Psoas muscle (tissue), 8 donors: ENCODE measurements around the gene MTTP. TPM values are rescaled to one million over a fixed set of nuclear protein-coding genes. Genes with fewer than 3 reads are reported as not detected.
A peak's percentile ranks its signal among the peaks of the same experiment; 100 is the strongest.
"Not testable (repeated sequence)": the region's sequence is repeated elsewhere in the genome, so short reads cannot be mapped to it uniquely, and the experiment has no call there.

Experiments used
- ATAC-seq, 4 donors: fragments of 200-7000 bp; cut with Tn5 transposase; one replicate each; pipeline ENCODE4 v1.9.1; 2020; ENCODE audit warnings: moderate library complexity in 3 of 4, mild to moderate bottlenecking in 2 of 4
- DNase-seq, 2 donors: peaks; one replicate each; pipeline ENCODE4 v3.0.0-alpha.2; 2020
- H3K27ac ChIP-seq: fragments of 200-600 bp; one replicate; pipeline ENCODE4 v1.8.0; 2022
- H3K27me3 ChIP-seq, 3 donors: fragments of 200-600 bp in 1 of 3; one replicate each; pipeline versions ENCODE4 v1.6.1 to v1.8.0; 2013 to 2022; ENCODE audit warnings: low read length in 2 of 3, mild to moderate bottlenecking in 2 of 3, moderate library complexity in 1 of 3; ENCODE audit not compliant: insufficient read depth in 3 of 3
- H3K36me3 ChIP-seq, 2 donors: fragments of 200-600 bp in 1 of 2; one replicate each; pipeline versions ENCODE4 v1.6.1 to v1.8.0; 2013 to 2022; ENCODE audit warnings: low read depth in 1 of 2, mild to moderate bottlenecking in 1 of 2, moderate library complexity in 1 of 2; ENCODE audit not compliant: insufficient read depth in 1 of 2
- H3K4me1 ChIP-seq: fragments of 200-600 bp; one replicate; pipeline ENCODE4 v1.8.0; 2022
- H3K4me3 ChIP-seq: fragments of 200-600 bp; one replicate; pipeline ENCODE4 v1.8.0; 2022; ENCODE audit warnings: mild to moderate bottlenecking
- H3K9me3 ChIP-seq: fragments of 200-600 bp; one replicate; pipeline ENCODE4 v1.8.0; 2022
- CTCF ChIP-seq: fragments of 200-600 bp; IDR thresholded peaks from one replicate; pipeline ENCODE4 v1.8.0; 2022; ENCODE audit warnings: antibody characterized with exemption
- WGBS, 3 donors: extraction: QIAGEN DNeasy Blood & Tissue Kit; methylation state at CpG; one replicate each; pipeline versions ENCODE4 v1.1.6 to v1.1.7; 2013; 5-methylcytosine and 5-hydroxymethylcytosine counted together
- intact Hi-C, 2 donors: fragments of 100-400 bp; cut with DNase I; formaldehyde crosslinking; loops; one replicate each; pipeline versions ENCODE4 v1.11.0 to v1.14.2; 2022
- long read RNA-seq, 2 donors: library from polyadenylated mRNA; unstranded; transcript quantifications; one replicate each; pipeline ENCODE4 v2.0.0, GENCODE V29; 2021
- polyA plus RNA-seq, 3 donors: library from polyadenylated mRNA; stranded (reverse); fragments of 200-250 nt; gene quantifications; one replicate each; pipeline ENCODE4 v1.2.3, GENCODE V29; 2013
- total RNA-seq, 4 donors: library from RNA; stranded (reverse); fragmentation: NEBNext Ultra II Directional in 2 of 4; extraction: Animal tissue kit (Norgen Biotek cat#: 25700) in 2 of 4; gene quantifications; one replicate each; pipeline versions ENCODE4 v1.2.1 to v1.2.4, GENCODE V29; 2021 to 2023
- donor health status: healthy with polysubstance abuse.
- donor health status: DM: no; HTN: no; CAD: no; lungs with moderate emphysema.
- donor health status: Bipolar disorder and iron deficiency.
- donor health status: healthy.
- donor health status: DM: yes; HTN: yes; CAD: no.
- donor health status: DM: no; HTN: no; CAD: no.
- donor health status: DM: no; HTN: no; CAD: no.
- donor health status: DM: yes; HTN: yes; CAD: no.

Gene MTTP
- total RNA-seq (under 1 TPM; 0.07 to 0.99 (median 0.39) TPM), polyA plus RNA-seq (under 1 TPM; 0.04 to 0.44 (median 0.28) TPM)
- long read RNA-seq, donor 1: 0 reads
- long read RNA-seq, donor 2: 0 reads

- intact Hi-C loops: loop anchor here in 1 of 2 donors (5.0 kb wide), 2 partner anchors 33 to 48 kb away; no protein-coding TSS in a partner anchor
- no peaks in the 10 kb centered on the region for H3K27me3 ChIP-seq
- WGBS, 3 donors: 83 to 87% (median 86%) methylated on average over 3 of the region's 3 CpGs
- no peaks in the 10 kb centered on the region for H3K36me3 ChIP-seq
- ATAC-seq: no peak
- no peak for DNase-seq
- H3K9me3 ChIP-seq: no peaks in the 10 kb centered on the region
- peak within 1 kb of the TSS; percentile 57 for H3K27ac ChIP-seq
- TF ChIP-seq CTCF: no peak
- peak within 1 kb of the TSS; percentile 5 for H3K4me3 ChIP-seq
- peaks cover 14% of the 10 kb centered on the region for H3K4me1 ChIP-seq
Observed at GRCh38 chr4:99574530-99575324, at the start of gene MTTP. MTTP (plus strand) TSS chr4:99574824; CDS start chr4:99574910, 86 bp downstream.

DNA sequence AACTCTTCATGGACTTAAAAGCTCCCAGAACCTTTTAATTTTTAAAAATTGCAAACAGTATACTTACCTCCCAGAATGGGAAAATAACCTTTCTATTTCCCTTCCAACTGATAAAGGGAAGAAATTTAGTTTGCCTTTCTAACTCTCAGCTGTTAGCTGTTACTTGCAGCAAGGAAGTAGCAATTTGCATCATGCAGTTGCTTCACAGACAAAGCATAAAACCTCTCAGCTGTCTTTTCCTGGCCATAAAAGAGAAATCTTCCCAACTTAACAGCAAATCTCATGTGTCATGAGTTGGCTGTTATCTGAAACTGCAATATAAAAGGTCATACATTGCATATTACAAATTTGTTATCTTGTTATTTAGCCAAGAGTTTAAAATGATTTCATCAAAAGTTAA lies 45.4 kb upstream of the MTTP start:
- no peaks in the 10 kb centered on the region for H3K9me3 ChIP-seq
- no peak overlapping the region for H3K27ac ChIP-seq
- H3K36me3 ChIP-seq: no peaks in the 10 kb centered on the region
- ATAC-seq (no peak), DNase-seq (no peak)
- intact Hi-C loops: no loop called here
- H3K27me3 ChIP-seq: no peaks in the 10 kb centered on the region
- TF ChIP-seq CTCF: no peak
- no peaks in the 10 kb centered on the region for H3K4me1 ChIP-seq
- no peak overlapping the region for H3K4me3 ChIP-seq

DNA sequence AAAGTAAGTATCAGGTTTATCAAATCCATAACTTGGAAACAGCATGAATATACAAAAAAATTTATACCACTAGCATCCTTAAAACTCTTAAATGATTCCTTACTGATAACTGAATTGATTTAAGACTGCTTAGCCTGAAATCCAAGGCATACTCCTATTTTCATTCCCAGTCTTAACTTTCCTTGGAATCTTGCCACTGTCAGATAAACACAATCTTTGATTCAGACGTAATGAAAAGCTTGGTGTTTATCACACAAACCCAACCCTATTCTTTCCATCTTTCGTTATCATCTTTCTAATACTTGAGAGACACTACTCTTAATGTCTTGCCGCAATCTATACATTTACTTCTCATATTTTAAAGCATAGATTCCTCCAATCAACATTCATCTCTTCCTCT lies 44.7 kb upstream of the MTTP start:
- 64 to 74% (median 72%) methylated on average over 3 of the region's 3 CpGs for WGBS, 3 donors
- no peak overlapping the region for H3K4me3 ChIP-seq
- no peak overlapping the region for H3K27ac ChIP-seq
- ATAC-seq (no peak), DNase-seq (no peak)
- no peaks in the 10 kb centered on the region for H3K27me3 ChIP-seq
- intact Hi-C loops: no loop called here
- no peaks in the 10 kb centered on the region for H3K9me3 ChIP-seq
- H3K4me1 ChIP-seq: no peaks in the 10 kb centered on the region
- H3K36me3 ChIP-seq: no peaks in the 10 kb centered on the region
- no peak for TF ChIP-seq CTCF

DNA sequence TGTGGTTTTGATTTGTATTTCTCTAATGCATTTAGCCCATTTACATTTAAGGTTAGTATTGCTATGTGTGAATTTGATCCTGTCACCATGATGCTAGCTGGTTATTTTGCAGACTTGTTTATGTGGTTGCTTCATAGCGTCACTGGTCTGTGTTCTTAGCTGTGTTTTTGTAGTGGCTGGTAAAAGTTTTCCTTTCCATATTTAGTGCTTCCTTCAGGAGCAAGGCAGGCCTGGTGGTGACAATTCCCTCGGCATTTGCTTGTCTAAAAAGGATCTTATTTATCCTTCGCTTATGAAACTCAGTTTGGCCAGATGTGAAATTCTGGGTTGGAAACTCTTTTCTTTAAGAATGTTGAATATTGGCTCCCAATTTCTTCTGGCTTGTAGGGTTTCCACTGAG lies 39.9 kb upstream of the MTTP start:
- H3K27me3 ChIP-seq, H3K4me1 ChIP-seq, H3K4me3 ChIP-seq, intact Hi-C loops, ATAC-seq, H3K27ac ChIP-seq, DNase-seq, H3K9me3 ChIP-seq, H3K36me3 ChIP-seq: not testable (repeated sequence)
- 73 to 76% (median 76%) methylated on average over 3 of the region's 3 CpGs for WGBS, 3 donors

DNA sequence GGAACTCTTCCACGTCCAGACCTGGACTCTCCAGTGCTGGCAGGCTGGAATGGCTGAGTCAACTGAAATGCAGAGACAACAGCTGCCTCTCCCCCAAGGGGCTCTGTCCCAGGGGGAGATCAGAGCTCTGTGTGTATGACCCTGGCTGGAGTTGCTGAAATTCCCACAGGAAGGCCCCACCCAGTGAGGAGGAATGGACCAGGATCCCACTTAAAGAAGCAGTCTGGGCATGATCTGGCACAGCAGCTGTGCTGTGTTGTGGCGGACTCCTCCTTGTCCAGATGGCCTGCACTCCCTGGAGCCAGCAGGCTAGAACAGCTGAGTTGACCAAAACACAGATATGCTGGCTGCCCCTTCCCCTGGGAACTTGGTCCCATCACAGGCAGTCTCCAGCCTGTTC lies 38.4 kb upstream of the MTTP start:
- WGBS, 3 donors: 9 to 71% (median 37%) methylated on average over 2 of the region's 2 CpGs
- DNase-seq (no peak), ATAC-seq (no peak)
- intact Hi-C loops: no loop called here
- H3K4me1 ChIP-seq: no peaks in the 10 kb centered on the region
- H3K36me3 ChIP-seq: no peaks in the 10 kb centered on the region
- TF ChIP-seq CTCF: no peak
- no peak overlapping the region for H3K4me3 ChIP-seq
- no peak overlapping the region for H3K27ac ChIP-seq
- H3K27me3 ChIP-seq: no peaks in the 10 kb centered on the region
- no peaks in the 10 kb centered on the region for H3K9me3 ChIP-seq
